ENCODE results near the gene MYO7B.

DNA sequence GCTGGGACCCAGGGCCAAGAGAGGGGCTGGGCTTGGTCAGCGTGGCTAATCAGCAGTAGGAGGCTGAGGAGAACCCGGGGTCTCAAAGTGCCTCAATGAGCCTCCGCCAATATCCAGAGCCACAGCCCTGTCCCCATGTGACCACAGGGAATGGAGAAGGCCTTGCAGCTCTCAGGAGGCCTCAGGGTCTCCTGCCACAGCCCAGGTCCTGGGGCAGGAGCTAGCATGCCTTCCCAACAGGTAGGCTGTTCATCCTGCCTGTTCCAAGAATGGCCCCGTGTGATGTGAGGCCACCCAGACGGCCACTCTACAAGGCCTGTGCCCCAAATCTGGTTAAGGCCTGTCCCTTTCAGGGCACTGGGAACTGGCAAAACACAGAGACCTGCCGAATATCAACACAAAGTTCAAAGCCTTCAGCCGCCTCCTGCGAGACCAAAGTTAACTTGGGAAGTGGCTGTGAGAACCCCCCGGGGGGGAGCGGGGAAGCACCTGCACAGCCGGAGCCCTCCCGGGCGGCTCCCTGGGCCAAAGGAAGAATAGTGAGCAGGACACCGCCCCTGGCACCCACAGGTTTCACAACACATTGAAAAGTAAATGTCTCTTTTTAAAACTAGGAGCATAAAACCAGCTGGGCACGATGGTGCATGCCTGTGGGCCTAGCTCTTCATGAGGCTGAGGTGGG, 144.3 kb downstream of the MYO7B start:
- no peak for TF ChIP-seq EZH2phosphoT487 (IDR thresholded peaks at IDR 0.05; ENCODE audit: low read depth, severe bottlenecking, unreplicated experiment)
- TF ChIP-seq, protein P1, sequence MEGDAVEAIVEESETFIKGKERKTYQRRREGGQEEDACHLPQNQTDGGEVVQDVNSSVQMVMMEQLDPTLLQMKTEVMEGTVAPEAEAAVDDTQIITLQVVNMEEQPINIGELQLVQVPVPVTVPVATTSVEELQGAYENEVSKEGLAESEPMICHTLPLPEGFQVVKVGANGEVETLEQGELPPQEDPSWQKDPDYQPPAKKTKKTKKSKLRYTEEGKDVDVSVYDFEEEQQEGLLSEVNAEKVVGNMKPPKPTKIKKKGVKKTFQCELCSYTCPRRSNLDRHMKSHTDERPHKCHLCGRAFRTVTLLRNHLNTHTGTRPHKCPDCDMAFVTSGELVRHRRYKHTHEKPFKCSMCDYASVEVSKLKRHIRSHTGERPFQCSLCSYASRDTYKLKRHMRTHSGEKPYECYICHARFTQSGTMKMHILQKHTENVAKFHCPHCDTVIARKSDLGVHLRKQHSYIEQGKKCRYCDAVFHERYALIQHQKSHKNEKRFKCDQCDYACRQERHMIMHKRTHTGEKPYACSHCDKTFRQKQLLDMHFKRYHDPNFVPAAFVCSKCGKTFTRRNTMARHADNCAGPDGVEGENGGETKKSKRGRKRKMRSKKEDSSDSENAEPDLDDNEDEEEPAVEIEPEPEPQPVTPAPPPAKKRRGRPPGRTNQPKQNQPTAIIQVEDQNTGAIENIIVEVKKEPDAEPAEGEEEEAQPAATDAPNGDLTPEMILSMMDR (IDR thresholded peaks at IDR 0.05; ENCODE audit: poor library complexity), result no peak

All from hepatocyte (in vitro differentiated cells).